Cerebellar cortex (tissue), 1 donor: Measurements from ENCODE around the gene PLD6.

Source experiments
- DNase-seq: peaks from one replicate; pipeline ENCODE4 v3.0.0-alpha.2; 2015; ENCODE audit warnings: low spot score

The PLD6 gene

DNA sequence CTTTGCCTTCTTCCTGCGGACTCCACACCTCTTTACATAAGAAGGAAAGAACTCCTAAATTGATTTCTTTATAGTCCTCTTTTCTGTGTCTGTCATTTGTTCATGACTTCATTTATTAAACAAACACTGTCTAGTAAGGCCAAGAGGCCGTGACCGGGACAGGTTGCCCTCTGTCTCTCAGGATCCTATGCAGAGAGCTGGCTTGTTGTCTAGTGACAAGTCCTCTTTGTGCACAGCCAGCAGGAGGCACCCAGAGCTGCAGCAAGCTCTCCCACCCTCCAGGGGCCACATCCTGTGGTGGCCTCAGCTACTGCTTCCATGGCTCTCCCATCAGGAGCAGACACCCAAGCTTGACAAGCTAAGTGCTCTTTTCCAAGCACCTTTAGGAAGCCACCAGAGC is 50.6 kb downstream of the PLD6 start:
- no peak for DNase-seq

DNA sequence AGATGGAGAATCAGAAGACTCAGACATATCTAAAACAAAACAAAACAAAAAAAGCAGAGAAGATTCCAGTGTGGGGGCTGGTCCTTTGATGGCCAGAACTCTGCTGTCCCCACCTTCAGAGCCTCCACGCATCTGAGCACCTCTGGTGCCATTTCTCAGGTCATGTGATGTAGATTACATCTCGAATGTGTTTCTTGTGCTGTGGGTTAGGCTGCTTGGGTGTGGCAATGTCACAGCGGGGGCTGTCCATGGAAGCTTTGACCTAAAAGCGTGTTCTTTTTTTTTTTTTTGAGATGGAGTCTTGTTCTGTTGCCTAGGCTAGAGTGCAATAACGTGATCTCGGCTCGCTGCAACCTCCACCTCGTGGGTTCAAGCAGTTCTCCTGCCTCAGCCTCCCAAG is 51.2 kb downstream of the PLD6 start:
- DNase-seq: no peak

DNA sequence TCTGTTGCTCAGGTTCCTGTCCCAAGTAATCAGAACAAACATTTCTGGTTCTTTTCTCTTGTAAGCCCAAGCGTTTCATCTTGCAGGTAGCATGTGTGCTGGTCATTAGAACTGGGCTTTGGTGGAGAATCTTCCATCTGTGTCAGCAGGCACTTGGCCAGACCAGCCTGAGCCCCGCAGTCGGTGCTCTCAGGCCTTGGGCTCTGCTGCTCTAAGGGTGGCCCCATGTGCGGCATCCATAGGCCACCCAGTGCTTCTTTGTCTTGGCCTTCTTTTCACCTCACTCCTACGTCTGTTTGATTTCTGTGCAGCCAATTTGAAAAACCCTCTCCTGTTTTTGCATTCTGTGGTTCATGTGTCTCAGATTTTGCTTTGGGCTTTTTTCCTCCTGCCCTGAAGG is 51.6 kb downstream of the PLD6 start:
- DNase-seq: peak; percentile 62

- DNase-seq: no peak
Observed at GRCh38 chr17:17153709-17154108, 52.4 kb downstream of the PLD6 start.

- DNase-seq: no peak
Observed at GRCh38 chr17:17153071-17153470, 53.1 kb downstream of the PLD6 start.

DNA sequence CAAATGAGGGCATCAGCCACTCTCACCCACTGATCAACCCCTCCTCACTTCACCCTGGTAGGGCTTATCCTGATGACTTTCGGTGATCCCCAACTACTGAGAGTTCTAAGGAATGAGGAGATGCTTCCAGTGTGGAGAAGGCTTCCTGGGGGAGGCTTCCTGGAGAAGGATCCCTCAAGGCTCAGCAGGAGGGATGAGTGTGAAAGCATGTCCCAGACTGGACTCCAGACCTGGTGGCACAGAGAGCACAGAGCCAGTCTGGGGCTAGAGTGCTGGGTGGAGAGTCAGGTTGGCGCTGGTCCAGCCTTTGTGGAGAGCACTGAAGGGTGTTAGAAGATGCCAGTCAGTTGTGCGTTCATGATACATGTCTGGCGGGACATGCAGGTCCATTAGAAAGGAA is 53.7 kb downstream of the PLD6 start:
- no peak for DNase-seq

DNA sequence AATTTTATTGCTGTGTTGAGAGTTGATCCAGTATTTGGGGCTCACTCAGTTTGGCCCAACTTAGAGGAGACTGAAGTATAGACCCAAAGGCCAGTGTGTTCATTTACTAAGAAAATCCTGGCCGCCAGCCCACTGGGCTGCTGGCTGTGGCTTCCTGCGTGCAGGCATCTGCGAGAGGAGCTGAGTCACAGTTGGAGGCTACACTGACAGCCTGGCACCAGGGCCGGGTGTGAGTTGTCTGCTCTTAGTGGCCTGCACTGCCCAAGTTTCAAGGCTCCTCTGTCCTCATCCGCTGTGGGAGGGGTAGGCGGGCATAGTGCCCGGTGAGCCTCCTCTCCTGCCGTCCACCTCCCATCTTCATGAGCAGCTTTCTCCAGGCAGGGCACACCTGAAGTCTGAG is 54.2 kb downstream of the PLD6 start:
- peak; percentile 56 for DNase-seq

- DNase-seq: no peak
Observed at GRCh38 chr17:17151541-17151940, 54.6 kb downstream of the PLD6 start.

DNA sequence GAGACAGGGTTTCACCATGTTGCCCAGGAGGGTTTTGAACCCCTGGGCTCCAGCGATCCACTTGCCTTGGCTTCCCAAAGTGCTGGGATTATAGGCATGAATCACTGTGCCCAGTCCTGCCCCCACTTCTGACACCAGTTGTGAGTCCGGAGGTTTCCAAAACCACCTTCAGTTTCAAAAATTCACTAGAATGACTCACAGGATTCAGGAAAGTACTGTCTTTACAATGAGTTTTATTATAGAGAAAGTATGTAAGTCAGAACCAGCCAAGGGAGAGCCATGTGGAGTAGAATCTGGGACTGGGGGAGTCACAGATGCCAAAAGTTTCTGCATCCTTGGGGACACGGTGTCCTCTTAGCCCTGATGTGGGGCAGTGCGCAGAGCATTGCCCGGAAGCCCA is 55.1 kb downstream of the PLD6 start:
- DNase-seq: no peak
